COLO829 (cell line): Measurements from ENCODE around the gene NCOA7.
A peak's percentile ranks its signal among the peaks of the same experiment; 100 is the strongest.
"Not testable (repeated sequence)": the region's sequence is repeated elsewhere in the genome, so short reads cannot be mapped to it uniquely, and the experiment has no call there.

Experiments
- DNase-seq: peaks from one replicate; pipeline ENCODE4 v3.0.0; 2012; ENCODE audit warnings: low spot score

The NCOA7 gene

GRCh38 chr6:125871365-125871764 lies 80.6 kb downstream of the NCOA7 start:
- DNase-seq, result no peak

- peak; percentile 11 for DNase-seq
These were observed 81.6 kb downstream of the NCOA7 start for GRCh38 chr6:125872259-125872921.

GRCh38 chr6:125882243-125882642 lies 91.5 kb downstream of the NCOA7 start:
- DNase-seq, result no peak

- no peak for DNase-seq
These were observed 94.0 kb downstream of the NCOA7 start for GRCh38 chr6:125884634-125885371.

GRCh38 chr6:125886021-125886420 lies 95.3 kb downstream of the NCOA7 start:
- DNase-seq, result no peak

- no peak for DNase-seq
These were observed 96.2 kb downstream of the NCOA7 start for GRCh38 chr6:125886914-125887313.

GRCh38 chr6:125887372-125887771 lies 96.6 kb downstream of the NCOA7 start:
- no peak for DNase-seq

GRCh38 chr6:125888989-125889656 lies 98.4 kb downstream of the NCOA7 start:
- DNase-seq, result no peak

- no peak for DNase-seq
These were observed 109.0 kb downstream of the NCOA7 start for GRCh38 chr6:125899726-125900182.

- no peak for DNase-seq
These were observed 114.1 kb downstream of the NCOA7 start for GRCh38 chr6:125904871-125905270.

GRCh38 chr6:125906158-125906998 lies 115.6 kb downstream of the NCOA7 start:
- DNase-seq, result peak; percentile 12

GRCh38 chr6:125910527-125910926 lies 119.8 kb downstream of the NCOA7 start:
- DNase-seq, result peak; percentile 14

- DNase-seq, result not testable (repeated sequence)
These were observed 120.3 kb downstream of the NCOA7 start for GRCh38 chr6:125911051-125911451.

GRCh38 chr6:125912430-125912829 lies 121.7 kb downstream of the NCOA7 start:
- DNase-seq, result not testable (repeated sequence)

- no peak for DNase-seq
These were observed 122.4 kb downstream of the NCOA7 start for GRCh38 chr6:125913145-125913544.

- peak; percentile 69 for DNase-seq
These were observed 123.1 kb downstream of the NCOA7 start for GRCh38 chr6:125913864-125914351.

- no peak for DNase-seq
These were observed 127.5 kb downstream of the NCOA7 start for GRCh38 chr6:125918230-125918629.

- DNase-seq, result peak; percentile 48
These were observed 128.2 kb downstream of the NCOA7 start for GRCh38 chr6:125918681-125919566.

GRCh38 chr6:125919618-125920017 lies 128.9 kb downstream of the NCOA7 start:
- no peak for DNase-seq

- no peak for DNase-seq
These were observed 131.6 kb downstream of the NCOA7 start for GRCh38 chr6:125922322-125922860.
